ENCODE data around the gene ZSWIM6.

The ZSWIM6 gene

DNA sequence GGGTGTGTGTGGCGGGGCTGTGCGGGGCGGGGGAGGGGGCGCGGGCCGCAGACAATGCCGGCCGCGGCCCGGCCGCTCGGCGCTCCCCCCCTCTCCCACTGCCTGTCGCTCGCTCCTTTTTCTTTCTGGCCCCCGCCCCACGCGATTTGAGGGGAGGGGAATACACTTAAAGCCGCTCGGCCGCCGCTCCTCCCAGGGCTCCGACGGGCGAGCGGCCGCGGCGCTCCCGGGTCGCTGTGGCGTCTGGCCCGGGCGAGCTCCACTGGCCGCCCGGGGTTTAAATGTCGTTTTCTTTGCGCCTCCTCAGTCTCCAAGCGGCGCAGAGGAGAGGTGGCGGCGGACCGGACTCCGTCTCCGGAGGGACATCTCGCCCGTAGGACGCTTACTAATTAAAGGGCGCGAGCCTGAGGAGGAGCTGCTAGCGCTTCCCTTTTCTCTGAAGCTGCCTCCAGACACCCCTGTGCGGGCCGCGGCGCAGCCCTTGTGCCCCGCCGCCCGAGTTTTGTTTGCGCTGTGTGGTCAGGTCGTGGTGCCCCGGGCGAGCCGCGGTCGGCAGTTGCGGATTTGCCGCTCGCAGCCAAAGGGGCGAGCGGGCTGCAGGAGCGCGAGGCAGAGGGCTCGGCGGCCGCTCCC, 1.4 kb downstream of the ZSWIM6 start:
- DNase-seq, result peak; percentile 68 to 73

DNA sequence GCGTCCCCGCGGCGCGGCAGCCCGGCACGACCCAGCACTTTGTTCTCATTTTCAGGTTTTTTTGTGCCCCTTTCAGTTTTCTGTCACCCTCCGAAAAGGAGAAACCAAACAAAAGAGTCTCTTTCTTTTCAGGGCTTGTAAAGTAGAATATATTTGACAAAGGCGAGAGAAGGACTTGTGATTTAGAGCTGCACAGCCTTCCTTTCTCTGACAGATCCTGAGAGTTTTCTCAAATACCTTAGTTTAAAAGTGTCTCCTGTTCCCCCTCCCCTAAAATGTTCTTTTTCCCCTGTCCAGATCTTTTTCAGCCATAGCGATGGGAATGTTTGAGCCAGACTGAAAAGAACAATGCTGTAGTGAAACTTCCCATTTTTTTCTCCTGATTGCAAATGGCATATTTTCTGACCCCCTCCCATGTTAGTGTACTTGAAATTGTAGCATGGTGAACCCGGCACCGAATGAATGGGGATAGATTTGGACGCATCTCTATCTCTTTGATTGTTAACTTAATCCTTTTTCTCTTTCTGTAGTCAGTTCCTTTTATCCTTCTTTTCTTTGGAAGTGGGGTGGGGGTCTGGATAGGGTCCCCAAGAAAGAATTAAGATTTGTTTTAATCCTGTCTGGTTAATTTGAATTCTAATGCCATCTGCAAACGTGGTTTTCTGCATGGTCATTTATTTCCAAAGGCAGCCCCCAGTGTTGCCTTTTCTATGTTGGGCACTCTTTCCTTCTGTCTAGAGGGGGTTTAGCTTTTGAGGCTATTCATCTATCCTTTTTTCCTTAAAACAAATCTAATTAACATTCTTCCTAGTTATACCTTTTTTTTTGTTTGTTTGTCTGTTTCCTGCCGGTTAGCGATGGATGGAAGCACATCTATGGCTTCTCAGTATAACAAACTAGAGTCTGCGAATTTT, 2.2 kb downstream of the ZSWIM6 start:
- DNase-seq, result no peak

DNA sequence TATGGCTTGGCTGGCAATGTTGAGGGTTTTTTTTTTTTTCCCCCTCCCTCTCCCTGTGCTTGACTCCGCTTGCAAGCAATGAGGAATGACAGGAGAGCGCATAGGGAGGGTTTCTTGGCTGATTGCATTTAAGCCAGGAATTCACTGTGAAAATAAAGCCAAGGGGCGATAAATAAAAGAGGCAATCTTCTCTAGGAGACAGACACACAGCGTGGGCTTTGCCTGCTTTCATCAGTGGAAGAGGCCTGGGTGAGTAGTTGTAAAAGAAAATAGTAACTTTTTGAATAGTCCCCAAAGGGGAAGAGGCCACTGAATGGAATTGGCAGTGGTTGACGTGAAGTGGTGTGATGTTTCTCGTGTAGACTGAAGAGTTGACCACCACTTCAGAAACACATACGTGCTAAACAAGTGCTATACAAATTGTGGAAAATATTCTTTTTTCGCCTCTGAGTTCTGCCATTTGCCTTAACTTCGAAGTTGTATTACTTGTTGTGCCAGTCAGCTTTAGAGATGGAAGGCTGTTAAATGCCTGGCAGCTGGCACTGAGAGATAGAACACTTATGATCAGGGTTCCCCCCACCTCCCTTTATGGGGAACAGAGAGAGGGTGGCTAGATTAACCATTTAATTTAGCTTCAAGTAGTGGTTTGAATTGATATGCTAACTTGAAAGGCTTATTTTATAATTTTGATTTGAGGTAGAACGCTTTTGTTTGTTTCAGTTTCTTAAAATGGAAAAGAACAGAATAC, 3.0 kb downstream of the ZSWIM6 start:
- no peak for DNase-seq

DNA sequence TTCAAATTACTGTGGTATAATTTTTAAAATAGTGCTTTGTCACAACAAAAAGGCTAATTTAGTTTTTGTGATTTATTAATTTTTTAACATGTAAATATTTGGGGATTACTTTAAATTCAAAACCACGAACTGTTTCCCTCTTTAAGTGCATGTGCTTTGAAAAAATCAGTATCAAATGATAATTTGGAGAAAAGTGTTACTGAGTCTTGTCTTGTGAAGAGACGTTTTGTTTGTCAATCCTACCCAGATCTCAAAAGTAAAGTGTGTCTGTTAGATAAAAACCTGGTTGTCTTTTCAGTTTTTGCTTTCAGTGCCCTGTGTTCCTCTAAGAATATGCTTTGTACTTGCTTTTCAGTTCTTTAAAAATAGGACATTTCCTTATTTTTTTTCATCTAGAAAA, 7.7 kb downstream of the ZSWIM6 start:
- DNase-seq, result no peak

DNA sequence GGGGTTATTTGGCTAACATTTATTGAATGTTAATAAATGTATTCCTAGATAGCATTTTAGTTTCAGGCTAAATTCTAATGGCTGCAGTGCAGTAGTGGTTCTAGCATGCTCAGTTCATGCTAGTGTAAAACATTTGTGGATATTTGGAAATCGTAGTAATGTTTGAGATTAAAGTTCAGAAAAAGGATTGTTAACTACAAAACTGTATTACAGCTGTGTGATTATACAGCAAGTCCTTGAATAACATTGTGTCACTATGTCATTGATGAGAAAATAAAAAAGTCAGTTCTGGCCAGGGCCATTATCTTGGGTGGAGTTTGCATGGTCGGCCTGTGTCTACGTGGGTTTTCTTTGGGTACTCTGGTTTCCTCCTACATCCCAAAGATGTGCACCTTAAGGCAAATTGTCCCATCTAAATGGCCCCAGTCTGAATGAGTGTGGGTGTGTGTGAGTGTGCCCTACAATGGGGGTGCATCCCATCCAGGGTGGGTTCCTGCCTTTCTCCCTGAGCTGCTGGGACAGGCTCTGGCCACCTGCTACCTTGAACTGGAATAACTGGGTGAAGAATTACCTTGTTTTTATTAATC, 8.8 kb downstream of the ZSWIM6 start:
- DNase-seq, result no peak

DNA sequence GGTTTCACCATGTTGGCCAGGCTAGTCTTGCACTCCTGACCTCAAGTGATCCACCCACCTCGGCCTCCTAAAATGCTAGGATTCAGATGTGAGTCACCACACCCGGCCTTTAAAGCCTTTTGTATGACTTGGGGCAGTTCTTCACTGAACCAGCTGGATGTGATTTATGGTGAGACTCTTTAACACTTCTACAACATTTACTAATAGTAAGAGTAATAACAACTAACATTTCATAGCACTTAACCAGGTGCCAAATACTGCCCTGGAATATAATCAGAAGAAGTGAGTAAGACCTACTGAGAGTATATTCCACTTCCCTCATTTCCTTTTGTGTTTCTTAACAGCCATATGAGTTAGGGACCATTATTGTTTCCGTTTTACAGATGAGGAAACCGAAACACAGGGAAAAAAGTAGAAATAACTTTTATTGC, 10.0 kb downstream of the ZSWIM6 start:
- DNase-seq, result peak; percentile 77 to 83

DNA sequence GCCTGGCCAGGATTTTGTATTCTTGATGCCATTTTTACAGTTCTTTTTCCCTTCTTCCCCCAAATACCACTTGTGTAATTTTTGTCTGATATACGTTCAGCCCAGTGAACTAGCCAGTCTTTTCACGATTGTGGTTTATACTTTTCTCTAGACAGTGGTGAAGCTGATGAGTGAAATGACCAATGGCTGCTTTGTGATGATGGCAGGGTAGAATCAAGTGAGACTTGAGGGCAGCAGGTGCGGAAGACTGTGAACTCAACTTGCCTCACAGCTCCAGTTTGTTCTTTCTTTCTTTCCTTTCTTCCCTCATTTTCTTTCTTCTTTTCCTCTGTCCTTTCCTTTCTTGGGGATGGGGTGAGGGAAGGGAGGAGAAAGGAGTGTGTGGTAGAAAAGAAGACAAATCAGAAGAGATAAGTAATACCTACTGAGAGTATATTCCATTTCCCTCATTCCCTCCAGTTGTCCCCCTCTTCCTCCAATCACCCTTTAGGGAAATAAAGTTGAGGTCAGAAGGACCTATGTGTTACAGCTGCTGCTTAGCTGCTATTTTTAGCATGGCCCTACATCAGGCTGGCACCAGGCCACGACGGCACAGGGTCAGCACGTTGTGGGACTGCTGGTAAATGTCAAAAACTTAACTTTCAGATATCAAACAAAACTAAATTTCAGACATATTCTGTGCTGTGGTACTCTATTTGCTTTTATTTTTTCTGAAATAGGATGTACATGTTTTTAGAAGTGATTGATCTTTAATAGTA, 12.3 kb downstream of the ZSWIM6 start:
- no peak for DNase-seq

DNA sequence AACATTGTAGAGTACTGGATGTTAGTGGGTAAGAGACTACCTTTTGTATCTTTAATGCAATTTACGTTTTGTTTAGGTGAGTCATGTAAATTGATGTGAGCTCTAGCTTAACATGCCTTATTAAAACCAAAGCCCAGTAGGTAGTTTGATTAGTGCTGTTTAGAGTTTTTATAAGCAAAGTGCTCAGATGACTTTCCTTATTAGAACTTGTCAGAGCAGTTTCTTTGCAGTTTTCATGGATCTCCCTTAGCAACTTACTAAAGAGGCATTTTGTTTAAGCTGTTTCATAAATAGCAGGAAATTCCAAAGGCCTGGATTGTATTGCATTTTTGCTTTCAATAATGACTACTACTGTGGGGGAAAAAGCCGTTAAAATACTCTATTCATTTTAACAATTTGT, 14.5 kb downstream of the ZSWIM6 start:
- no peak for DNase-seq

DNA sequence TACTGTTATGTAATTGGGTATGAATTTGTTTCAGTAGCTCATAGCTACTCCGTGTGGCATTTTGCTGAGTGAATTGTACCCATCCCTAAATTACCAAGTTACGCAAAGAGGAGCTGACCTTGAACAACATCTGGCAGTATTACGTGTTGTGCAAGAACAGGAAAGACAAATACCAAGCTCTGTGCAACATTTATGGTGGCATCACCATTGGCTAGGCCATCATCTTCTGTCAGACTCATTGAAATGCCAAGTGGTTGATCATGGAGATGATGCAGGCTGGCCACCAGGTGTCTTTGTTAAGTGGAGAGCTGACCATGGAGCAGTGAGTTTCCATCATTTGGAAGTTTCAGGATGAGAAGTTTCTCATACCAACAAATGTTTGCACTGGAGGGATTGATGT, 15.0 kb downstream of the ZSWIM6 start:
- DNase-seq, result peak; percentile 59 to 74

DNA sequence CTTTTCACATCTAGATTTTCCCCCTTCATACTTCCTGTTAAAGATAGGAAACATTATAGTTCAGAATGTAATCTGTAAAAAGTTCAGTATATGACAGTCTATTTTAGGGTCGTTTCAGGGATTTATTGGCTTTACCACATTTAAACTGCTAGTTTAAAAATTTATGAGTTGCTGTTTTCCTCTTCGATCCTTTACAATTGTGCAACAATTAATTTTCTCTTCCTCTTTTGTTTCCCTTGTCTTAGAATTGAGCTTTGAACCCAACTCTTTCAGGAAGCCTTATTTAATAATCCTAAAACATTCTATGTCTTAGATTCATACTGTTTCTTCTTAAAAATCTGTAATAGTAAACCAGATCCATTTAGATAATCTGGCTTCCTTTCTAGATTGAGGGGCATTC, 16.4 kb downstream of the ZSWIM6 start:
- DNase-seq, result peak in 1 of 2 donors; percentile 58

DNA sequence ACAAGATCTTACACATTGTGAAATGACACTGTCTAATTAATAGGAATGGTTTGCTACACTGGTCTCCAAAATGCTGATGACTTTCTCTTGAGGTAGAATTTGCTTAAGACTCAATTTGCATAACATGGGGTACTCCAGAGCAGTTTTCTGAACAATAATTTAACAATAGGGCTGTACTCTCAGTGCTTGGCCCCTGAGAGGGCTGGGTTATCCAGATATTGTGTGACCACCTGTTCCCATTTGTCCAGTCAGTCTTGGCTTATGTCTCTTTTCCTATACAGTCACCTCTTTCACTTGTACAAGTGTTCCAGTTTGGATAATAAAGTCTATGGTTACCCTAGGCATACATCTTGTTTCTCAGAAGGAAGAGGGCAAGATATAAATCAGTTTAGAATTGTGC, 17.9 kb downstream of the ZSWIM6 start:
- no peak for DNase-seq

DNA sequence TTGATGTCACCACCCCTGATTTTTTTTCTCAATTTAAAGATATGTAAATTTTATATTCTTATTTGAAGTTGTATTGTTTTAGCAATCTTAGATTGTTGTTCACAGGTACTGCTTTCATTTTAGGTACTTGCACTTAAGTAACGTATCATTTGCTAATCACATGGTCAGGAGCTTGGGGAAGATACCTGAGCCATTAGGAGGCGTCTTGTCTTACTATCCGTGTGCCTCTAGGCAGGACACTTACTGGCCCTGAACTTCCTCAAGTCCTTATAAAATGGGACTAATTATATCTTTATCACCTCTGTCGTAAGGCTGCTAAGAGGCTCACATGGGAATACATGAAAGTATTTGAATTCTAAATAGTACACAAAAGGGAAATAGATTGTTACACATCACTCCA, 18.5 kb downstream of the ZSWIM6 start:
- DNase-seq, result no peak

DNA sequence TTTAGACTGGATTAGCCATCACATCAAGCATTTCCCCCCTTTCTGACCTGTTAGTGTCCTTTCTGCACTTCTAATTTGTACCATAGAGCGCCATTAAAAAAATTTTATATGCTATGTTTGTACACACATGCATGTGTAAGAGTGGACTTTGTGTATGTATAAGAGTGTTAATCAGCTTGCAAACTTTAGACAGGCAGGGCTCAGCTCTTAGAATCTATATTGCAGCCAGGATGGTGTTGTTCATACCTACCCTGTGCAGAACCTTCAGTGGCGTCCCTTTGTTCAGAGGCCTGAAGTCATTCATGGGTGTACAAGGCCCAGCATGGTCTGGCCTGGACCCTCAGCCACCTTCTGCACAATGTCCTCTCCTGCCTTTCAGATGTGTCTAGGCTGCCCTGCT, 19.7 kb downstream of the ZSWIM6 start:
- DNase-seq, result no peak

DNA sequence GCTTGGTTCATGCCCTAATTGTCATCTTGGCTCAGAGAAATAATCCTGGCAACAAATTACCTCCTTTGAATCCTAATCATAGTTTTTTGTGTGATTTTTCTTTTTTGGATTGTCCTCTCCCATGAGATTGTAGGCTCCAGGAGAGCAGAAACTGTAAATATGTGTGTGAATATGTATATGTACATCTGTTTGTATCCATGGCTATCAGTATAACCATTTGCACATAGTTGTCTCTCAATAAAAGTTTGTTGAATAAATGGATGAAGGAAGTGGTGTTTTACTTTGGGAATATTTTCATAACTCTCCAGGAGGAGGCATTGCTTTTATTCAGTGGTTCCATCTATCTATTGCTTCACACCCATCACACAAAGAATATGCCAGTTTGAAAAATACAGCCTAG, 20.1 kb downstream of the ZSWIM6 start:
- no peak for DNase-seq

DNA sequence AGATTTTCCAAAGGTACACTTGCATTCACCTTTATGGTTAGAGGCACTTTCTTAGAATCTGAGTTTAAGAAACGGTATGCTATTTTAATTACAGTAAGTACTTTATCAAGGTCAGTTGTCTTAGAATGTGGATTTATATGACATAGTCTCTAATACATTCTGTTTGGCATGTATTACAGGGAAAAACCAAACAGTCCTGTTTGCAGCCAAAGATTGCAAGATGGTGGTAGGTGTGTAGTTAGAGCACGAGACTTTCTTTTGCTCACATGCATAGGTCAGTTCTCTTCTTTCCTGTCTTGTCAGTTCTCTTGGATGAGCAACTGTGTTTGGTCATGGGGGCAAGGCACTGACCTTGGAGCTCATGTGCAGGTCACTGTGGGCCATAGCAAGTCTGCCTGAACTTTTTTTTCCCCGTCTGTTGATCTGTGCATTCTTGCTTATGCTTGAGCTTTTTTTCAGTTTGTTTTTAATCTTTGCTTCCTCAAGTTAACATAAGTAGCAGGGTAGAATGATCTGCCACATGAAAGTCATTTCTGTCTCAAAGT, 20.6 kb downstream of the ZSWIM6 start:
- no peak for DNase-seq

DNA sequence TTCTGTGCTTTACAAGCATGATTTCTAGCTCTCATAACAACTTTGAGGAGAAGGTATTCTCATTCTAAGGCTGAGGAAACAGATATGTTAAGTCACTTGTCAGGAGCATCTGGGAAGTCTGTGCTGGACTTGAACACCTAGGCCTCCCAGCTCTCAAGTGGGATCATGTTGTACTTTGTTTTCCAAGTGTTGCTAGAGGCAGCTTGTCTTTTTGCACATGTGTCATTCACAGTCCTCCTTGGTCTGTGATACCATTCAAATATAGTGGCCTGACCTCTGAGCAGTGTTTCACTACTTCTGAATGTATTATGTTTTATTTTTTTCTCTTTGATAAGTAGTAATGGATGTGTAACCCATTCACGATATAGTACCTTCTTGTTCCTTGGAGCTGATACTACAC, 21.2 kb downstream of the ZSWIM6 start:
- DNase-seq, result no peak

DNA sequence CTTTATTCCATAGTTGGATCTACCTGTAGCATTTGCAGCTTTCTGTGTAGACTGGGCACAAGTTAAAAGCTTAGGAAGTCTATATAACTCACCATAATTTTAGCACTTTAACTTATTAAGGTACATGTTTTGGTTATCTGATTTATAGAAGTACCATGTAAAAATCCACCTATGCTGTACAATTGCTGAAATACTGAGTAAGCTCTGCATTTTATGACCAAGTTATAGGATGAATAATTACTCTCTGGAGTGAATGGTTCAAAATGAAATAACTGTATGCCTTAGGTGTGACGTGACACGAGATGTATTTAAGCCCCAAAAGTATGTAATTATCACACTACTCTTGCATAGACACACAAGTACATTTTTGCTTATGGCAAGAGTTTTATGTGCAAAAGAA, 22.1 kb downstream of the ZSWIM6 start:
- no peak for DNase-seq

DNA sequence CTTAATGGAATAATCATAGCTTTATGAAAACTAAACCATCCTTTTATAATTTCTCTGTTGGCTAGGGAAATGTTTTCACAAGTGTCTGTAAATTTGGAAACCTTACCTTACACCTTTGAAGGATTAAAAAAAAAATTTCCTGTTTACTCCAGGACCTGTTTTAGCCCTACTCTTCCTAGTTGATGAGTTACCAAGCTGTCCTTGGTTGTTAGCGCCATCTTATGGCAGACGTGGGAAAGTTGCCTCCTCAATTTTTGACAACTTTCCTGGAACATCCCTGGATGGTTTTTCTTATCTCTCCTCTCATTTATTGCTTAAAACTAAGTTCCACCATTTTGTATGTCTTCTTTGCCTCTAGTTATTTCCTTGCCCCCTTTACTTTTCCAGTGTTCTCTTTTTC, 25.7 kb downstream of the ZSWIM6 start:
- DNase-seq, result peak in 1 of 2 donors; percentile 43

DNA sequence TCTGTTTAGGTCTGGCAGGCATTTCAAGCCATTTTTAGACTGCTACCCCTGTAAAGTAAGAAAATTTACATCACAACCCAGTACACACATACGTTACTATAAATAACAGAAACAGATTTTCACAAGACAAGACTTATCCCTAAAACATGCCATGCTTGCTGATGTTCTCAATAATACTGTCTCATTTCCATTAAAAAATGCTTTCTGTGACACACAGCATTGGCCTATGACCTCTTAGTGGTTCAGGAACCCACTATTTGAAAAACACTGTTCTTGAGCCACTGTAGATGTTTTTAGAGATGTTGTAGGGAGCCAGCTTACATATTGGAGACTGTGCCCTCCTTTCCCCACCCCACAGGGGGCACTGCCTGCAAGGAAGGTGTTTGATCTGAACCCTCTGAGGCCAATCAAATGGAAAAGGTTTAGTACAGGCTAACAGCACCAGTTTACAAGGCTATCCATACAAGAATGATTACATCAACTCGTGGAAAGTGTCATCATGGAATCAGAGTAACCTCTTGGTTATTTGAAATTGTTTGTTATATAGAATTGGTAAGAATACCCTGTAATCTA, 30.8 kb downstream of the ZSWIM6 start:
- no peak for DNase-seq

DNA sequence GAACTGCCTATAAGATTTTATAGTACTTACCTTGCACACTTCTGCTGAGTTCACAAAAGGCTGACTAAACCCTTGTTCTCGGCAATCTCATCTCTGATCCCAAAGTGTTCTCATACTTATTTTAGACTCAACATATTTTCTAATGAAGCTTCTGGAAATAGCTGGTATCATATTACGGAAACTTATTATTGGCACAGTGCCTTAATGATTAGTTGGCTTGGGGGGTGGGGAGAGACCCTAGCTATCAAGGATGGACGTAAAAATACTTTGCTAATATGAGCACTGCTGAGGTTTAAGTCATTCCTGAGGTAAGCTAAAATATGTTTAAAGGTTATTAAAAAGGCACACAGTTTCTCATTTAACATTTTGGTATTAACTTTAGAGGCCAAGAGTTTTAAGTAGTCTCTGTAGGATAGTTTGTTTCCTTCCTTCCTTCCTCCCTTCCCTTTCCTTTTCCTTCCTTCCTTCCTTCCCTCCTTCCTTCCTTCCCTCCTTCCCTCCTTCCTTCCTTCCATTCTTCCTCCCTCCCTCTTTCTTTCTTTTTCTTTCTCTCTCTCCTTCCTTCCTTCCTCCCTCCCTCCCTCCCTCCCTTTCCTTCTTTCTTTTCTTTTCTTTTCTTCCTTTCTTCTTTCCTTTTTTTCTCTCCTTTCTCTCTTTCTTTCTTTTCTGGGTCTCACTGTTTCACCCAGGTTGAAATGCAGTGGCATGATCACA, 31.5 kb downstream of the ZSWIM6 start:
- no peak for DNase-seq

All from inflammatory macrophage treated with lipopolysaccharide for 1 hour (primary cell).